GM18520 (cell line): ENCODE results near the gene RHEBL1.

Source experiments
- ATAC-seq: cut with Tn5 transposase; IDR thresholded peaks from one replicate; pipeline ENCODE4 v1.9.1; 2021; ENCODE audit not compliant: unreplicated experiment

RHEBL1 gene

GRCh38 chr12:49022558-49023178, 47.1 kb downstream of the RHEBL1 start:
- ATAC-seq, result no peak

- no peak for ATAC-seq
Observed at GRCh38 chr12:49021292-49021915, 48.4 kb downstream of the RHEBL1 start.

GRCh38 chr12:49020441-49020840, 49.3 kb downstream of the RHEBL1 start:
- ATAC-seq, result no peak

- no peak for ATAC-seq
Observed at GRCh38 chr12:49019443-49020324, 50.1 kb downstream of the RHEBL1 start.

- ATAC-seq, result peak; percentile 5
Observed at GRCh38 chr12:49019120-49019430, 50.7 kb downstream of the RHEBL1 start.

GRCh38 chr12:49018261-49019119, 51.3 kb downstream of the RHEBL1 start, which contains the start of gene PRKAG1:
PRKAG1 (minus strand) TSS chr12:49018776; CDS start chr12:49018740, 36 bp downstream.
- ATAC-seq, result peak; percentile 87

GRCh38 chr12:49017891-49018260, 51.9 kb downstream of the RHEBL1 start:
- peak; percentile 1 for ATAC-seq

- no peak for ATAC-seq
Observed at GRCh38 chr12:49015196-49015595, 54.6 kb downstream of the RHEBL1 start.
